Trophoblast cell (in vitro differentiated cells and primary cell): ENCODE measurements around the gene SPAG9.

Source experiments
- DNase-seq, 2 donors: peaks; one replicate each; pipeline ENCODE4 v3.0.0-alpha.2; 2016
- H2AFZ ChIP-seq: 2 replicates; pipeline ENCODE4 v1.6.1; 2013; ENCODE audit warnings: low read length, moderate library complexity, mild to moderate bottlenecking; ENCODE audit not compliant: insufficient read depth, poor library complexity
- H2AK5ac ChIP-seq: 2 replicates; pipeline ENCODE4 v1.6.1; 2013; ENCODE audit warnings: mild to moderate bottlenecking, low read length
- H2BK120ac ChIP-seq: 2 replicates; pipeline ENCODE4 v1.6.1; 2013; ENCODE audit warnings: low read length, mild to moderate bottlenecking, moderate library complexity; ENCODE audit not compliant: insufficient read depth, poor library complexity
- H2BK12ac ChIP-seq: 2 replicates; pipeline ENCODE4 v1.6.1; 2013; ENCODE audit warnings: mild to moderate bottlenecking, low read length, moderate library complexity
- H2BK5ac ChIP-seq: 2 replicates; pipeline ENCODE4 v1.6.1; 2013; ENCODE audit warnings: low read length, low read depth, moderate library complexity, mild to moderate bottlenecking; ENCODE audit not compliant: poor library complexity
- H3K14ac ChIP-seq: 2 replicates; pipeline ENCODE4 v1.6.1; 2013; ENCODE audit warnings: mild to moderate bottlenecking, low read length
- H3K18ac ChIP-seq: 2 replicates; pipeline ENCODE4 v1.6.1; 2013; ENCODE audit warnings: mild to moderate bottlenecking, low read length
- H3K23ac ChIP-seq: 2 replicates; pipeline ENCODE4 v1.6.1; 2013; ENCODE audit warnings: low read length
- H3K27ac ChIP-seq: 2 replicates; pipeline ENCODE4 v1.5.1; 2013; ENCODE audit warnings: low read depth, mild to moderate bottlenecking, inconsistent platforms, low read length, moderate library complexity
- H3K27me3 ChIP-seq: 2 replicates; pipeline ENCODE4 v1.6.1; 2013; ENCODE audit warnings: inconsistent platforms, mild to moderate bottlenecking, low read length, moderate library complexity; ENCODE audit not compliant: insufficient read depth
- H3K36me3 ChIP-seq, 2 experiments: 1 replicate in 1 of 2; 2 replicates in 1 of 2; pipeline ENCODE4 v1.6.1; 2013; ENCODE audit warnings: low read length in 2 of 2, mild to moderate bottlenecking in 2 of 2, moderate library complexity in 1 of 2; ENCODE audit not compliant: insufficient read depth in 2 of 2, control insufficient read depth in 1 of 2
- H3K4ac ChIP-seq: 2 replicates; pipeline ENCODE4 v1.6.1; 2013; ENCODE audit warnings: low read depth, mild to moderate bottlenecking, low read length, moderate library complexity
- H3K4me1 ChIP-seq, 2 experiments: 1 replicate in 1 of 2; 2 replicates in 1 of 2; pipeline ENCODE4 v1.6.1; 2013; ENCODE audit warnings: low read length in 2 of 2, mild to moderate bottlenecking in 2 of 2, moderate library complexity in 1 of 2; ENCODE audit not compliant: insufficient read depth in 2 of 2, control insufficient read depth in 1 of 2
- H3K4me2 ChIP-seq: 2 replicates; pipeline ENCODE4 v1.6.1; 2013; ENCODE audit warnings: inconsistent platforms, mild to moderate bottlenecking, low read length, moderate library complexity
- H3K4me3 ChIP-seq: 2 replicates; pipeline ENCODE4 v1.5.1; 2013; ENCODE audit warnings: mild to moderate bottlenecking, low read depth, low read length, inconsistent platforms
- H3K79me1 ChIP-seq: one replicate; pipeline ENCODE4 v1.6.1; 2013; ENCODE audit warnings: low read length
- H3K79me2 ChIP-seq: 2 replicates; pipeline ENCODE4 v1.6.1; 2013; ENCODE audit warnings: low read length, mild to moderate bottlenecking; ENCODE audit not compliant: control insufficient read depth, insufficient read depth, poor library complexity
- H3K9ac ChIP-seq: 2 replicates; pipeline ENCODE4 v1.6.1; 2013; ENCODE audit warnings: mild to moderate bottlenecking, low read length
- H3K9me3 ChIP-seq: 2 replicates; pipeline ENCODE4 v1.6.1; 2013; ENCODE audit warnings: low read depth, mild to moderate bottlenecking, control low read depth, inconsistent platforms, low read length; ENCODE audit not compliant: insufficient read depth
- H4K12ac ChIP-seq: 2 replicates; pipeline ENCODE4 v1.6.1; 2013; ENCODE audit warnings: low read depth, mild to moderate bottlenecking, low read length, moderate library complexity
- H4K8ac ChIP-seq: 2 replicates; pipeline ENCODE4 v1.6.1; 2013; ENCODE audit warnings: low read depth, mild to moderate bottlenecking, low read length, moderate library complexity
- H4K91ac ChIP-seq: one replicate; pipeline ENCODE4 v1.6.1; 2013; ENCODE audit warnings: low read depth, mild to moderate bottlenecking, low read length, moderate library complexity
- WGBS: extraction: QIAGEN DNeasy Blood & Tissue Kit; methylation state at CpG from one replicate; pipeline ENCODE4 v1.1.7; 2013; ENCODE audit warnings: missing lambda C conversion rate; ENCODE audit not compliant: insufficient read length, insufficient coverage; ENCODE audit errors: extremely low coverage; 5-methylcytosine and 5-hydroxymethylcytosine counted together

The SPAG9 gene

GRCh38 chr17:50946891-50947781 is 173.5 kb downstream of the SPAG9 start:
- H3K9ac ChIP-seq = no peak overlapping the region
- H4K91ac ChIP-seq = no peak overlapping the region
- H2BK5ac ChIP-seq = no peak overlapping the region
- no peak overlapping the region for H3K14ac ChIP-seq
- no peak for DNase-seq
- H3K4me3 ChIP-seq = no peak overlapping the region
- peaks cover 18 to 21% of the 10 kb centered on the region in 2 experiments for H3K4me1 ChIP-seq
- H3K4ac ChIP-seq = no peak overlapping the region
- no peak overlapping the region for H3K4me2 ChIP-seq
- no peak overlapping the region for H2AK5ac ChIP-seq
- H2BK120ac ChIP-seq = no peak overlapping the region
- no peak overlapping the region for H3K23ac ChIP-seq
- no peak overlapping the region for H4K8ac ChIP-seq
- no peaks in the 10 kb centered on the region for H3K79me2 ChIP-seq
- no peaks in the 10 kb centered on the region for H3K27me3 ChIP-seq
- no peak overlapping the region for H3K27ac ChIP-seq
- H3K36me3 ChIP-seq = no peaks in the 10 kb centered on the region
- WGBS = no CpG with 5 or more reads among the region's 19 CpGs
- no peak overlapping the region for H2AFZ ChIP-seq
- H3K79me1 ChIP-seq = peaks cover 17% of the 10 kb centered on the region
- no peak overlapping the region for H4K12ac ChIP-seq
- peaks cover 5% of the 10 kb centered on the region for H3K9me3 ChIP-seq
- H2BK12ac ChIP-seq = no peak overlapping the region
- no peak overlapping the region for H3K18ac ChIP-seq

DNA sequence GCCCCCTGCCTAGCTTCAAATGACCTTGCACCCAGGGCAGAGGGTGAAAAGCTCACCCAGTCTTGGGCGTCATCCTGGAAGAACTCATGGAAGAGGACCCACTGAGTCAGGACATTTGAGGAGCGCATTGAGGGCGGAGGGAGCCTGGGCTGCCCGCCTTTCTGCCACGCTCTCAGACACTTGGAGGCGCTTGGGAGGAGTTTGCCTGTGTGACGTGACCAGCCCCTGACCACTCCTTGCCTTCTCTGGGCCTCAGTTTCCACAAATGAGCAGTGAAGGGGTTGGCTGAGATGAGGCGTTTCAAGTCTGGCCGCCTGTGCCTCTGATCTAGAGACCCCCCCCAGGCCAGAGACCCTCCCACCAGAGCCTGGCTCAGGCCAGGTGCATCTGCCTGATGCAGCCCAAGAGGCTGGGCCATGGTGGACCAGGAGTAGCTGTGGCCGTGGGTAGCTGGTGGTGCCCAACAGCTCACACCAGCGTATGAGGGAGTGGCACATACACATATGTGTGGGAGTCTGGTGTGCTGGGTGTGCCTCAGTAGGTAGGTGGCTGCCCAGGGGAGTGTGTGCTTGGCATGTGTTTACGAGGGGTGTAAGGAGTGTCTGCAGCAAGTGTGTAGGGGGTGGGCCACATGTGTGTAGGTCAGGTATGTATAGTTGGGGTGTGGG is 174.3 kb downstream of the SPAG9 start:
- Histone ChIP-seq H2AK5ac (peak overlapping the region; percentile 23), H3K36me3 (no peaks in the 10 kb centered on the region), H3K79me1 (peaks cover 17% of the 10 kb centered on the region), H2BK5ac (no peak overlapping the region), H3K23ac (no peak overlapping the region), H3K4me3 (no peak overlapping the region), H3K9me3 (peaks cover 2% of the 10 kb centered on the region), H4K12ac (no peak overlapping the region), H3K4ac (no peak overlapping the region), H3K4me2 (no peak overlapping the region), H4K91ac (no peak overlapping the region), H3K79me2 (no peaks in the 10 kb centered on the region), H2AFZ (no peak overlapping the region), H3K9ac (no peak overlapping the region), H2BK120ac (no peak overlapping the region), H3K4me1 (peaks cover 15 to 18% of the 10 kb centered on the region in 2 experiments), H3K27me3 (no peaks in the 10 kb centered on the region), H3K14ac (no peak overlapping the region), H3K27ac (no peak overlapping the region), H2BK12ac (no peak overlapping the region), H4K8ac (no peak overlapping the region), H3K18ac (no peak overlapping the region)
- WGBS = no CpG with 5 or more reads among the region's 12 CpGs
- no peak for DNase-seq

DNA sequence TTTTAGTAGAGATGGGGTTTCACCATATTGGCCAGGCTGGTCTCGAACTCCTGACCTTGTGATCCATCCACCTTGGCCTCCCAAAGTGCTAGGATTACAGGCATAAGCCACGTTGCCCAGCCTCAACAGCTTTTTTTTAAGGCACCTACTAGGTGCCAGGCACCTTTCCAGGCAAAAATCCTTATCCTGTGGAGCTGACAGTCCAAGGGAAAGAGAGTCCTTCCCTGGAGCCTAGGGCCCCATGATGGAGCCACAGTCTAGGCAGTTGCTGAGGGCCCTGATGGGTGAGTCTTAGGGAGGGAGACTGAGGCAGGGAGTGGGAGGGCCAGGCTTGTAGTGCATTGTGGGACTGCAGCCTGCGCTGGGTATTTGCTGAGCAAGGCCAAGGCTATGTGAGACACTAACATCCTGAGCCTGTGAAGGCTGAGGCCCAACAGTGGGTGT is 174.9 kb downstream of the SPAG9 start:
- H3K4me2 ChIP-seq = no peak overlapping the region
- no peaks in the 10 kb centered on the region for H3K79me2 ChIP-seq
- H2AFZ ChIP-seq = no peak overlapping the region
- H3K18ac ChIP-seq = no peak overlapping the region
- H3K23ac ChIP-seq = no peak overlapping the region
- WGBS = no CpG with 5 or more reads among the region's 3 CpGs
- H3K79me1 ChIP-seq = peaks cover 17% of the 10 kb centered on the region
- no peak overlapping the region for H2BK5ac ChIP-seq
- no peak overlapping the region for H2BK120ac ChIP-seq
- no peak overlapping the region for H3K4me3 ChIP-seq
- H3K9ac ChIP-seq = no peak overlapping the region
- DNase-seq = no peak
- no peak overlapping the region for H3K4ac ChIP-seq
- H3K36me3 ChIP-seq = no peaks in the 10 kb centered on the region
- H4K12ac ChIP-seq = no peak overlapping the region
- H2BK12ac ChIP-seq = peak overlapping the region; percentile 37
- no peak overlapping the region for H4K91ac ChIP-seq
- H2AK5ac ChIP-seq = no peak overlapping the region
- no peaks in the 10 kb centered on the region for H3K27me3 ChIP-seq
- H3K9me3 ChIP-seq = peaks cover 2% of the 10 kb centered on the region
- no peak overlapping the region for H3K14ac ChIP-seq
- no peak overlapping the region for H4K8ac ChIP-seq
- H3K4me1 ChIP-seq = peaks cover 15 to 17% of the 10 kb centered on the region in 2 experiments
- no peak overlapping the region for H3K27ac ChIP-seq

- Histone ChIP-seq H3K27ac (no peak overlapping the region), H3K4me2 (peak overlapping the region; percentile 72), H2AK5ac (no peak overlapping the region), H3K9me3 (peaks cover 2% of the 10 kb centered on the region), H2BK120ac (no peak overlapping the region), H3K36me3 (no peaks in the 10 kb centered on the region), H3K18ac (peak overlapping the region; percentile 28), H2BK5ac (no peak overlapping the region), H3K79me2 (no peaks in the 10 kb centered on the region), H3K14ac (no peak overlapping the region), H4K91ac (no peak overlapping the region), H4K8ac (no peak overlapping the region), H3K27me3 (no peaks in the 10 kb centered on the region), H3K79me1 (peaks cover 15% of the 10 kb centered on the region), H3K23ac (no peak overlapping the region), H4K12ac (no peak overlapping the region), H3K9ac (no peak overlapping the region), H2BK12ac (no peak overlapping the region), H3K4me3 (peak overlapping the region; percentile 14), H3K4ac (no peak overlapping the region), H3K4me1 (peaks cover 11 to 13% of the 10 kb centered on the region in 2 experiments), H2AFZ (no peak overlapping the region)
- DNase-seq = no peak
- WGBS = no CpG with 5 or more reads among the region's 18 CpGs
Observed at GRCh38 chr17:50944902-50945720, 175.6 kb downstream of the SPAG9 start.
